Keratinocyte (primary cell): ENCODE results near the gene ZNF93. TPM values are rescaled to one million over a fixed set of nuclear protein-coding genes. Genes with fewer than 3 reads are reported as not detected.
"Not testable (repeated sequence)": the region's sequence is repeated elsewhere in the genome, so short reads cannot be mapped to it uniquely, and the experiment has no call there.

ENCODE experiments used
- DNase-seq: peaks from one replicate; pipeline ENCODE4 v3.0.0-alpha.2; 2011; ENCODE audit warnings: low read depth, missing footprints, low spot score
- FAIRE-seq: peaks from 2 replicates; lab custom pipeline; 2011; peaks lifted over from hg19 to GRCh38; lab: Jason Lieb, UNC
- H2AFZ ChIP-seq: 2 replicates; pipeline ENCODE4 v1.6.0; 2012; ENCODE audit warnings: low read length, control low read depth, inconsistent platforms; ENCODE audit not compliant: control insufficient read depth
- H3K27ac ChIP-seq: 2 replicates; pipeline ENCODE4 v1.5.1; 2011; ENCODE audit warnings: low read length; ENCODE audit not compliant: control insufficient read depth, insufficient read depth
- H3K27me3 ChIP-seq: 3 replicates; pipeline ENCODE4 v1.6.0; 2011; ENCODE audit warnings: low read length; ENCODE audit not compliant: control insufficient read depth, insufficient read depth; ENCODE audit errors: extremely low read depth
- H3K36me3 ChIP-seq, 2 experiments: 2 replicates in 1 of 2; 3 replicates in 1 of 2; pipeline ENCODE4 v1.5.1; 2011; ENCODE audit warnings: low read length in 2 of 2, mild to moderate bottlenecking in 1 of 2; ENCODE audit not compliant: control insufficient read depth in 2 of 2, insufficient read depth in 2 of 2; ENCODE audit errors: extremely low read depth in 1 of 2
- H3K4me1 ChIP-seq: 3 replicates; pipeline ENCODE4 v1.5.1; 2011; ENCODE audit warnings: low read length; ENCODE audit not compliant: control insufficient read depth, insufficient read depth; ENCODE audit errors: extremely low read depth
- H3K4me2 ChIP-seq: 3 replicates; pipeline ENCODE4 v1.6.0; 2011; ENCODE audit warnings: low read depth, low read length; ENCODE audit not compliant: control insufficient read depth, insufficient read depth; ENCODE audit errors: extremely low read depth
- H3K4me3 ChIP-seq, 3 experiments: fragments of 200-600 bp in 1 of 3; sonication (generic) in 1 of 3; 2 replicates in 2 of 3; 3 replicates in 1 of 3; pipeline ENCODE4 v1.5.1; 2011 to 2016; ENCODE audit warnings: low read length in 3 of 3, mild to moderate bottlenecking in 3 of 3, control low read depth in 2 of 3, inconsistent platforms in 1 of 3, low read depth in 1 of 3, mixed read lengths in 1 of 3, mixed run types in 1 of 3, moderate library complexity in 1 of 3; ENCODE audit not compliant: control insufficient read depth in 2 of 3, insufficient read depth in 2 of 3; ENCODE audit errors: extremely low read depth in 1 of 3
- H3K79me2 ChIP-seq: 2 replicates; pipeline ENCODE4 v1.6.0; 2012; ENCODE audit warnings: low read length; ENCODE audit not compliant: control insufficient read depth, insufficient read depth
- H3K9ac ChIP-seq: 3 replicates; pipeline ENCODE4 v1.6.0; 2011; ENCODE audit warnings: low read length; ENCODE audit not compliant: control insufficient read depth, insufficient read depth; ENCODE audit errors: extremely low read depth
- H3K9me1 ChIP-seq: 3 replicates; pipeline ENCODE4 v1.6.0; 2011; ENCODE audit warnings: low read length; ENCODE audit not compliant: control insufficient read depth, insufficient read depth; ENCODE audit errors: extremely low read depth
- H3K9me3 ChIP-seq: 2 replicates; pipeline ENCODE4 v1.5.1; 2012; ENCODE audit warnings: low read depth, low read length; ENCODE audit not compliant: control insufficient read depth
- H4K20me1 ChIP-seq: 3 replicates; pipeline ENCODE4 v1.6.0; 2011; ENCODE audit warnings: low read length; ENCODE audit not compliant: control insufficient read depth, insufficient read depth; ENCODE audit errors: extremely low read depth
- EZH2 ChIP-seq: IDR thresholded peaks from one replicate; pipeline ENCODE4 v1.6.1; 2012; ENCODE audit warnings: inconsistent platforms, mild to moderate bottlenecking, low read length, moderate library complexity
- dilution Hi-C: fragments of 300-500 bp; cut with MboI; formaldehyde crosslinking; loops from one replicate; pipeline ENCODE4 v1.7.0; 2020; ENCODE audit warnings: low sequenced_read_pairs; ENCODE audit not compliant: extremely low pct_ligation_motif_present
- polyA plus RNA-seq, 5 experiments: library from polyadenylated mRNA; depleted of rRNA in 3 of 5; stranded (reverse) in 3 of 5; stranded (forward) in 1 of 5; unstranded in 1 of 5; fragments of >200 nt; gene quantifications; 1 replicate in 1 of 5; 2 replicates in 3 of 5; 3 replicates in 1 of 5; pipeline versions ENCODE4 v1.2.1 to v1.2.3, GENCODE V29; 2011 to 2012; ENCODE audit warnings: missing spikeins in 2 of 5, low read depth in 1 of 5, low replicate concordance in 1 of 5
- TF ChIP-seq, protein P1 (sequence below), 3 experiments: IDR thresholded peaks in 1 of 3; conservative IDR thresholded peaks in 1 of 3; optimal IDR thresholded peaks in 1 of 3; 2 replicates in 2 of 3; 3 replicates in 1 of 3; pipeline versions ENCODE3 to v1.5.1; 2011; ENCODE audit warnings: low read length in 3 of 3, mild to moderate bottlenecking in 3 of 3, moderate library complexity in 2 of 3, control low read depth in 1 of 3, inconsistent platforms in 1 of 3; ENCODE audit not compliant: insufficient read depth in 2 of 3; ENCODE audit errors: extremely low read depth in 1 of 3

Gene ZNF93
- polyA plus RNA-seq, 1 donor (not counting 4 experiments of a cell fraction or from before 2014, with no cell fraction given) = 4.8 TPM

GRCh38 chr19:19877724-19878123 lies 23.0 kb upstream of the ZNF93 start:
- H3K79me2 ChIP-seq = no peaks in the 10 kb centered on the region
- no peak overlapping the region for H3K9ac ChIP-seq
- no peaks in the 10 kb centered on the region for H4K20me1 ChIP-seq
- H3K9me3 ChIP-seq = peaks cover 5% of the 10 kb centered on the region
- peaks cover 0 to 6% of the 10 kb centered on the region in 2 experiments for H3K36me3 ChIP-seq
- H3K4me2 ChIP-seq = no peak overlapping the region
- dilution Hi-C loops = no loop called here
- H3K9me1 ChIP-seq = no peaks in the 10 kb centered on the region
- H2AFZ ChIP-seq = no peak overlapping the region
- H3K4me1 ChIP-seq = no peaks in the 10 kb centered on the region
- H3K27me3 ChIP-seq = no peaks in the 10 kb centered on the region
- FAIRE-seq (no peak), DNase-seq (no peak)
- TF ChIP-seq EZH2 = no peak
- TF ChIP-seq, protein P1, sequence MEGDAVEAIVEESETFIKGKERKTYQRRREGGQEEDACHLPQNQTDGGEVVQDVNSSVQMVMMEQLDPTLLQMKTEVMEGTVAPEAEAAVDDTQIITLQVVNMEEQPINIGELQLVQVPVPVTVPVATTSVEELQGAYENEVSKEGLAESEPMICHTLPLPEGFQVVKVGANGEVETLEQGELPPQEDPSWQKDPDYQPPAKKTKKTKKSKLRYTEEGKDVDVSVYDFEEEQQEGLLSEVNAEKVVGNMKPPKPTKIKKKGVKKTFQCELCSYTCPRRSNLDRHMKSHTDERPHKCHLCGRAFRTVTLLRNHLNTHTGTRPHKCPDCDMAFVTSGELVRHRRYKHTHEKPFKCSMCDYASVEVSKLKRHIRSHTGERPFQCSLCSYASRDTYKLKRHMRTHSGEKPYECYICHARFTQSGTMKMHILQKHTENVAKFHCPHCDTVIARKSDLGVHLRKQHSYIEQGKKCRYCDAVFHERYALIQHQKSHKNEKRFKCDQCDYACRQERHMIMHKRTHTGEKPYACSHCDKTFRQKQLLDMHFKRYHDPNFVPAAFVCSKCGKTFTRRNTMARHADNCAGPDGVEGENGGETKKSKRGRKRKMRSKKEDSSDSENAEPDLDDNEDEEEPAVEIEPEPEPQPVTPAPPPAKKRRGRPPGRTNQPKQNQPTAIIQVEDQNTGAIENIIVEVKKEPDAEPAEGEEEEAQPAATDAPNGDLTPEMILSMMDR (optimal IDR thresholded peaks at IDR 0.05 in 1 of 3, IDR thresholded peaks at IDR 0.05 in 1 of 3, conservative IDR thresholded peaks at IDR 0.05 in 1 of 3; ENCODE audit: extremely low read depth in 1 of 3, insufficient read depth in 2 of 3, low read length in 3 of 3) = no peak
- no peak overlapping the region for H3K27ac ChIP-seq
- H3K4me3 ChIP-seq = no peak overlapping the region

- dilution Hi-C loops = no loop called here
- peaks cover 6% of the 10 kb centered on the region for H3K9me3 ChIP-seq
These were observed 16.2 kb upstream of the ZNF93 start for GRCh38 chr19:19884583-19884982.

DNA sequence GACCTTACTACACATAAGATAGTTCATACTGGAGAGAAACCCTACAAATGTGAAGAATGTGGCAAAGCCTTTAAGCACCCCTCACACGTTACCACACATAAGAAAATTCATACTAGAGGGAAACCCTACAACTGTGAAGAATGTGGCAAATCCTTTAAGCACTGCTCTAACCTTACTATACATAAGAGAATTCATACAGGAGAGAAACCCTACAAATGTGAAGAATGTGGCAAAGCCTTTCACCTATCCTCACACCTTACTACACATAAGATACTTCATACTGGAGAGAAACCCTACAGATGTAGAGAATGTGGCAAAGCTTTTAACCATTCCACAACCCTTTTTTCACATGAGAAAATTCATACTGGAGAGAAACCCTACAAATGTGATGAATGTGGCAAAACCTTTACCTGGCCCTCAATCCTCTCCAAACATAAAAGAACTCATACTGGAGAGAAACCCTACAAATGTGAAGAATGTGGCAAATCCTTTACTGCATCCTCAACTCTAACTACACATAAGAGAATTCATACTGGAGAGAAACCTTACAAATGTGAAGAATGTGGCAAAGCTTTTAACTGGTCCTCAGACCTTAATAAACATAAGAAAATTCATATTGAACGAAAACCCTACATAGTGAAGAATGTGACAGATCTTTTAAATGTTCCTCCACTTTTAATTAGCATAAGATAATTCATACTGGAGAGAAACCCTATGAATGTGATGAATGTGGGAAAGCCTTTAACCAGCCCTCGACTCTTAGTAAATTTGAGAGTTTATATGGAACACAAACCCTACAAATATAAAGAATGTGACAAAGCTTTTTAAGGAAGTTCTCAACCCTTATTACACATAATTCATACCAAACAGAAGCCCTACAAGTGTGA lies 8.4 kb upstream of the ZNF93 start:
- H3K4me1 ChIP-seq, H3K79me2 ChIP-seq, DNase-seq, H3K4me3 ChIP-seq, H3K27me3 ChIP-seq, H3K36me3 ChIP-seq, dilution Hi-C loops, H3K27ac ChIP-seq, FAIRE-seq, H4K20me1 ChIP-seq, H3K9me1 ChIP-seq, H3K4me2 ChIP-seq, H2AFZ ChIP-seq, H3K9ac ChIP-seq: not testable (repeated sequence)
- peaks cover 17% of the 10 kb centered on the region for H3K9me3 ChIP-seq

More at GRCh38 chr19:19884583-19884982, 16.2 kb upstream of the ZNF93 start:
- H3K36me3 ChIP-seq = peaks cover 0 to 4% of the 10 kb centered on the region in 2 experiments
- DNase-seq (no peak), FAIRE-seq (no peak)
- no peaks in the 10 kb centered on the region for H3K9me1 ChIP-seq
- no peak overlapping the region for H3K4me3 ChIP-seq
- no peaks in the 10 kb centered on the region for H4K20me1 ChIP-seq
- no peak for TF ChIP-seq EZH2
- TF ChIP-seq, protein P1 (optimal IDR thresholded peaks at IDR 0.05 in 1 of 3, IDR thresholded peaks at IDR 0.05 in 1 of 3, conservative IDR thresholded peaks at IDR 0.05 in 1 of 3; ENCODE audit: extremely low read depth in 1 of 3, insufficient read depth in 2 of 3, low read length in 3 of 3) = no peak
- no peak overlapping the region for H3K9ac ChIP-seq
- H2AFZ ChIP-seq = no peak overlapping the region
- no peak overlapping the region for H3K4me2 ChIP-seq
- H3K4me1 ChIP-seq = no peaks in the 10 kb centered on the region
- no peaks in the 10 kb centered on the region for H3K27me3 ChIP-seq
- H3K27ac ChIP-seq = no peak overlapping the region
- H3K79me2 ChIP-seq = no peaks in the 10 kb centered on the region
